HepG2 (cell line): ENCODE measurements around the gene RTKN2. TPM values are rescaled to one million over a fixed set of nuclear protein-coding genes. Genes with fewer than 3 reads are reported as not detected.

ENCODE experiments used
- ATAC-seq: fragments of 200-7000 bp; cut with Tn5 transposase; 3 replicates; pipeline ENCODE4 v1.9.1; 2020; ENCODE audit warnings: mild to moderate bottlenecking, moderate library complexity
- BruUV-seq: library from RNA; stranded (reverse); fragments of 400-500 nt; replicated peaks from 2 replicates; lab custom pipeline; 2021; lab: Mats Ljungman, UMichigan
- CTCF ChIA-PET: fragments of 300-600 bp; formaldehyde crosslinking; extraction: SDS; loops from one replicate; lab custom pipeline; 2021; ENCODE audit warnings: low total read pairs, inconsistent platforms, low intra/inter-chr PET ratio; lab: Yijun Ruan, JAX
- POLR2A ChIA-PET: fragments of 350-600 bp; sonication (Branson Sonifier 250); formaldehyde crosslinking; loops from one replicate; lab custom pipeline; 2020; ENCODE audit warnings: antibody characterized with exemption, inconsistent platforms; lab: Yijun Ruan, JAX
- DNase-seq: peaks from one replicate; pipeline ENCODE4 v3.0.0-alpha.2; 2015; ENCODE audit warnings: low spot score
- FAIRE-seq: peaks from 3 replicates; lab custom pipeline; 2011; peaks lifted over from hg19 to GRCh38; lab: Jason Lieb, UNC
- H2AFZ ChIP-seq: one replicate; pipeline ENCODE4 v1.6.1; 2011; ENCODE audit warnings: low read length, inconsistent platforms
- H3K27ac ChIP-seq: fragments of 300-600 bp; 3 replicates; pipeline ENCODE4 v1.8.0; 2011; ENCODE audit warnings: mixed run types, mild to moderate bottlenecking, mixed read lengths, low read length, inconsistent platforms; ENCODE audit not compliant: insufficient read depth; ENCODE audit errors: extremely low read length
- H3K27me3 ChIP-seq, 2 experiments: fragments of 200-600 bp in 1 of 2; 2 replicates in 1 of 2; 3 replicates in 1 of 2; pipeline versions ENCODE4 v1.6.0 to v1.8.0; 2011; ENCODE audit warnings: low read length in 2 of 2, mild to moderate bottlenecking in 2 of 2, moderate library complexity in 2 of 2, inconsistent platforms in 1 of 2; ENCODE audit not compliant: insufficient read depth in 2 of 2, control insufficient read depth in 1 of 2
- H3K36me3 ChIP-seq, 2 experiments: fragments of 200-600 bp in 1 of 2; replicated peaks in 1 of 2; 2 replicates in 1 of 2; 3 replicates in 1 of 2; pipeline versions ENCODE4 v1.5.1 to v1.8.0; 2011; ENCODE audit warnings: low read length in 2 of 2, inconsistent platforms in 1 of 2; ENCODE audit not compliant: insufficient read depth in 2 of 2, control insufficient read depth in 1 of 2
- H3K4me1 ChIP-seq: 2 replicates; pipeline ENCODE4 v1.5.1; 2012; ENCODE audit warnings: low read length, inconsistent platforms; ENCODE audit not compliant: insufficient read depth
- H3K4me2 ChIP-seq: 2 replicates; pipeline ENCODE4 v1.6.0; 2011; ENCODE audit warnings: low read depth, low read length, inconsistent platforms
- H3K4me3 ChIP-seq, 3 experiments: fragments of 200-600 bp in 1 of 3; sonication (generic), shearing (Covaris generic) in 1 of 3; replicated peaks in 1 of 3; 2 replicates each; pipeline ENCODE4 v1.5.1; 2011 to 2016; ENCODE audit warnings: low read length in 3 of 3, inconsistent platforms in 2 of 3, low read depth in 2 of 3, mild to moderate bottlenecking in 2 of 3, control low read depth in 1 of 3, mixed read lengths in 1 of 3; ENCODE audit not compliant: insufficient read depth in 1 of 3
- H3K79me2 ChIP-seq: one replicate; pipeline ENCODE4 v1.6.1; 2011; ENCODE audit warnings: low read length, inconsistent platforms; ENCODE audit not compliant: insufficient read depth
- H3K9ac ChIP-seq: 2 replicates; pipeline ENCODE4 v1.6.0; 2011; ENCODE audit warnings: mild to moderate bottlenecking, low read depth, low read length, inconsistent platforms; ENCODE audit not compliant: insufficient read depth
- H3K9me3 ChIP-seq: 2 replicates; pipeline ENCODE4 v1.5.1; 2012; ENCODE audit warnings: mild to moderate bottlenecking, low read length
- H4K20me1 ChIP-seq: 2 replicates; pipeline ENCODE4 v1.6.0; 2011; ENCODE audit warnings: inconsistent platforms, mild to moderate bottlenecking, low read length, moderate library complexity; ENCODE audit not compliant: insufficient read depth
- EHMT2 ChIP-seq: fragments of 200-600 bp; sonication (generic); IDR thresholded peaks from 2 replicates; pipeline ENCODE4 v1.7.0; 2017; ENCODE audit warnings: antibody characterized with exemption, low read depth, low read length, borderline replicate concordance
- MIER2 ChIP-seq: IDR thresholded peaks from 2 replicates; pipeline ENCODE4 v1.6.1; 2016; ENCODE audit warnings: missing biosample characterization, missing genetic modification reagents
- NFATC3 ChIP-seq: sonication (generic); formaldehyde crosslinking; IDR thresholded peaks from 2 replicates; pipeline ENCODE4 v1.5.1; 2020; ENCODE audit warnings: mild to moderate bottlenecking, missing genetic modification reagents
- NFKB2 ChIP-seq: sonication (generic); formaldehyde crosslinking; IDR thresholded peaks from 2 replicates; pipeline ENCODE4 v1.4.0; 2020; ENCODE audit warnings: missing genetic modification reagents, borderline replicate concordance
- TCF12 ChIP-seq, 2 experiments: fragments of 450-650 bp in 1 of 2; sonication (generic) in 1 of 2; formaldehyde crosslinking in 1 of 2; IDR thresholded peaks; 2 replicates each; pipeline versions ENCODE4 v1.6.1 to v1.8.0; 2017 to 2022; ENCODE audit warnings: antibody characterized with exemption in 1 of 2, mild to moderate bottlenecking in 1 of 2, missing genetic modification reagents in 1 of 2, moderate library complexity in 1 of 2
- ZNF652 ChIP-seq: IDR thresholded peaks from 2 replicates; pipeline ENCODE4 v1.6.1; 2016; ENCODE audit warnings: low read depth, borderline replicate concordance
- ZNF703 ChIP-seq: sonication (generic); formaldehyde crosslinking; IDR thresholded peaks from 2 replicates; pipeline ENCODE4 v1.5.1; 2020; ENCODE audit warnings: missing genetic modification reagents, mild to moderate bottlenecking, moderate library complexity, borderline replicate concordance
- ZNF780A ChIP-seq: sonication (generic); formaldehyde crosslinking; IDR thresholded peaks from 2 replicates; pipeline ENCODE4 v1.8.0; 2022; ENCODE audit warnings: mild to moderate bottlenecking, missing genetic modification reagents, moderate library complexity
- WGBS: methylation state at CpG from one replicate; pipeline ENCODE4 v1.1.6; 2017; ENCODE audit warnings: low lambda C conversion rate; 5-methylcytosine and 5-hydroxymethylcytosine counted together
- in situ Hi-C: cut with HindIII; loops from 2 replicates; pipeline ENCODE4 v1.10.0; 2017; ENCODE audit warnings: low pct_unique_long_range_greater_than_20kb; ENCODE audit not compliant: extremely low pct_ligation_motif_present
- intact Hi-C: fragments of 100-400 bp; cut with micrococcal nuclease; formaldehyde crosslinking; loops from one replicate; pipeline ENCODE4 v1.10.0; 2022; ENCODE audit not compliant: unreplicated experiment
- polyA plus RNA-seq, 8 experiments: library from polyadenylated mRNA; depleted of rRNA in 3 of 8; stranded (reverse) in 7 of 8; unstranded in 1 of 8; fragments of >200 nt; fragmentation: Illumina TruSeq in 4 of 8; extraction: Trizol in 4 of 8; gene quantifications; 2 replicates each; pipeline versions ENCODE4 v1.2.1 to v1.2.3, GENCODE V29; 2011 to 2016; ENCODE audit warnings: low read depth in 4 of 8, missing spikeins in 1 of 8, mixed read lengths in 1 of 8; ENCODE audit not compliant: insufficient read depth in 1 of 8
- total RNA-seq, 5 experiments: library from RNA; depleted of rRNA; stranded (reverse); fragments of >200 nt; fragmentation: Illumina TruSeq; extraction: Trizol; gene quantifications; 2 replicates each; pipeline ENCODE4 v1.2.3, GENCODE V29; 2016; ENCODE audit warnings: low read depth in 1 of 5
- TF ChIP-seq, protein P1 (sequence below): sonication (generic); formaldehyde crosslinking; IDR thresholded peaks from 2 replicates; pipeline ENCODE4 v1.9.0; 2021; ENCODE audit warnings: mild to moderate bottlenecking, missing genetic modification reagents
- TF ChIP-seq, protein P2 (sequence below): sonication (generic); formaldehyde crosslinking; IDR thresholded peaks from 2 replicates; pipeline ENCODE4 v1.4.0; 2020; ENCODE audit warnings: missing genetic modification reagents
- TF ChIP-seq, protein P3 (sequence below): sonication (generic); formaldehyde crosslinking; IDR thresholded peaks from 2 replicates; pipeline ENCODE4 v1.5.0; 2020; ENCODE audit warnings: mild to moderate bottlenecking, missing genetic modification reagents
- TF ChIP-seq, protein P4 (sequence below): sonication (generic); formaldehyde crosslinking; IDR thresholded peaks from 2 replicates; pipeline ENCODE4 v1.4.0; 2020; ENCODE audit warnings: missing genetic modification reagents, borderline replicate concordance

The RTKN2 gene
- total and polyA plus RNA-seq, 2 of the 13 experiments (the other 11 are each of a cell fraction or from before 2014, with no cell fraction given) = 2.2 to 7.0 TPM

DNA sequence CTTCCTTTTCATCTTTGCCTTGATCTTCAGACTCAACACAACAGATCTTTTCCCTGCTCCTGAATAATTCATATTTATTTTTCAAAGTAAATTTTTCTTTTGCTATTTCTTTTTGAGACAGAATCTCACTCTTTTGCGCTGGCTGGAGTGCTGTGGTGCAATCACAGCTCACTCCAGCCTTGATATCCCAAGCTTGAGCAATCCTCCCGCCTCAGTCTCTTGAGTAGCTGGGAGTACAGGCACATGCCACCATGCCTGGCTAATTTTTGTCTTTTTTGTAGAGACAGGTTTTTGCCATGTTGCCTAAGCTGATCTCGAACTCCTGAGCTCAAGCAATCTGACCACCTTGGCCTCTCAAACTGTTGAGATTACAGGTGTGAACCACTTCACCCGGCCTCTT, 9.2 kb downstream of the RTKN2 start (continued):
- no peak for TF ChIP-seq NFATC3 (CRISPR knock-in tag)
- TF ChIP-seq EHMT2 = no peak
- no peak for TF ChIP-seq ZNF652 (CRISPR knock-in tag)
- TF ChIP-seq ZNF780A (CRISPR knock-in tag) = no peak
- TF ChIP-seq, all 625 proteins: peak for 0

DNA sequence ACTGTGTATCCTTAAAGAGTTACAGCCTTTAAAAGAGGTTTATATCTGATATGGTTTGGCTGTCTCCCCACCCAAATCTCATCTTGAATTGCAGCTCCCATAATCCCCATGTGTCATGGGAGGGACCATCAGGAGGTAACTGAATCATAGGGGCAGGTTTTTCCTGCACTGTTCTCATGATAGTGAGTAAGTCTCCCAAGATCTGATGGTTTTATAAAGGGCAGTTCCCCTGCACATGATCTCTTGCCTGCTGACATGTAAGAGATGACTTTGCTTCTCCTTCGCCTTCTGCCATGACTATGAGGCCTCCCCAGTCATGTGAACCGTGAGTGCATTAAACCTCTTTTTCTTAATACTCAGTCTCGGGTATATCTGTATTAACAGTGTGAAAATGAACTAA, 9.7 kb downstream of the RTKN2 start:
- intact Hi-C loops = no loop called here
- in situ Hi-C loops = loop anchor here (10.0 to 25.0 kb wide), 2 partner anchors 354 to 553 kb away; partner anchors contain the start of genes ADO, ARID5B and EGR2
- Histone ChIP-seq H3K27me3 (no peaks in the 10 kb centered on the region), H3K4me2 (no peak overlapping the region), H3K9me3 (no peaks in the 10 kb centered on the region), H3K4me1 (peaks cover 1% of the 10 kb centered on the region), H4K20me1 (no peaks in the 10 kb centered on the region), H3K79me2 (peaks cover 6% of the 10 kb centered on the region), H3K27ac (no peak overlapping the region), H3K4me3 (no peak overlapping the region), H3K36me3 (peaks cover 0 to 2% of the 10 kb centered on the region in 2 experiments; a peak in 3 of 5 replicates), H3K9ac (no peak overlapping the region), H2AFZ (no peak overlapping the region)
- ChIA-PET CTCF (no interaction called here), POLR2A (interaction anchor here (1.5 kb wide), 1 partner anchor 10 kb away, joined by 3 read pairs; the partner anchor contains the start of gene RTKN2)
- FAIRE-seq (no peak), ATAC-seq (no peak), DNase-seq (no peak)
- BruUV-seq = no TSS peak
- WGBS = 98% methylated on average over 3 of the region's 3 CpGs
- no peak for TF ChIP-seq TCF12 (IDR thresholded peaks at IDR 0.05)
- TF ChIP-seq TCF12 (CRISPR knock-in tag; IDR thresholded peaks at IDR 0.05) = no peak
- TF ChIP-seq NFKB2 (CRISPR knock-in tag) = no peak
- TF ChIP-seq MIER2 = no peak
- TF ChIP-seq ZNF703 = no peak
- TF ChIP-seq, protein P1, sequence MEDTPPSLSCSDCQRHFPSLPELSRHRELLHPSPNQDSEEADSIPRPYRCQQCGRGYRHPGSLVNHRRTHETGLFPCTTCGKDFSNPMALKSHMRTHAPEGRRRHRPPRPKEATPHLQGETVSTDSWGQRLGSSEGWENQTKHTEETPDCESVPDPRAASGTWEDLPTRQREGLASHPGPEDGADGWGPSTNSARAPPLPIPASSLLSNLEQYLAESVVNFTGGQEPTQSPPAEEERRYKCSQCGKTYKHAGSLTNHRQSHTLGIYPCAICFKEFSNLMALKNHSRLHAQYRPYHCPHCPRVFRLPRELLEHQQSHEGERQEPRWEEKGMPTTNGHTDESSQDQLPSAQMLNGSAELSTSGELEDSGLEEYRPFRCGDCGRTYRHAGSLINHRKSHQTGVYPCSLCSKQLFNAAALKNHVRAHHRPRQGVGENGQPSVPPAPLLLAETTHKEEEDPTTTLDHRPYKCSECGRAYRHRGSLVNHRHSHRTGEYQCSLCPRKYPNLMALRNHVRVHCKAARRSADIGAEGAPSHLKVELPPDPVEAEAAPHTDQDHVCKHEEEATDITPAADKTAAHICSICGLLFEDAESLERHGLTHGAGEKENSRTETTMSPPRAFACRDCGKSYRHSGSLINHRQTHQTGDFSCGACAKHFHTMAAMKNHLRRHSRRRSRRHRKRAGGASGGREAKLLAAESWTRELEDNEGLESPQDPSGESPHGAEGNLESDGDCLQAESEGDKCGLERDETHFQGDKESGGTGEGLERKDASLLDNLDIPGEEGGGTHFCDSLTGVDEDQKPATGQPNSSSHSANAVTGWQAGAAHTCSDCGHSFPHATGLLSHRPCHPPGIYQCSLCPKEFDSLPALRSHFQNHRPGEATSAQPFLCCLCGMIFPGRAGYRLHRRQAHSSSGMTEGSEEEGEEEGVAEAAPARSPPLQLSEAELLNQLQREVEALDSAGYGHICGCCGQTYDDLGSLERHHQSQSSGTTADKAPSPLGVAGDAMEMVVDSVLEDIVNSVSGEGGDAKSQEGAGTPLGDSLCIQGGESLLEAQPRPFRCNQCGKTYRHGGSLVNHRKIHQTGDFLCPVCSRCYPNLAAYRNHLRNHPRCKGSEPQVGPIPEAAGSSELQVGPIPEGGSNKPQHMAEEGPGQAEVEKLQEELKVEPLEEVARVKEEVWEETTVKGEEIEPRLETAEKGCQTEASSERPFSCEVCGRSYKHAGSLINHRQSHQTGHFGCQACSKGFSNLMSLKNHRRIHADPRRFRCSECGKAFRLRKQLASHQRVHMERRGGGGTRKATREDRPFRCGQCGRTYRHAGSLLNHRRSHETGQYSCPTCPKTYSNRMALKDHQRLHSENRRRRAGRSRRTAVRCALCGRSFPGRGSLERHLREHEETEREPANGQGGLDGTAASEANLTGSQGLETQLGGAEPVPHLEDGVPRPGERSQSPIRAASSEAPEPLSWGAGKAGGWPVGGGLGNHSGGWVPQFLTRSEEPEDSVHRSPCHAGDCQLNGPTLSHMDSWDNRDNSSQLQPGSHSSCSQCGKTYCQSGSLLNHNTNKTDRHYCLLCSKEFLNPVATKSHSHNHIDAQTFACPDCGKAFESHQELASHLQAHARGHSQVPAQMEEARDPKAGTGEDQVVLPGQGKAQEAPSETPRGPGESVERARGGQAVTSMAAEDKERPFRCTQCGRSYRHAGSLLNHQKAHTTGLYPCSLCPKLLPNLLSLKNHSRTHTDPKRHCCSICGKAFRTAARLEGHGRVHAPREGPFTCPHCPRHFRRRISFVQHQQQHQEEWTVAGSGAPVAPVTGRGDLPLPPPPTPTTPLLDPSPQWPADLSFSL (CRISPR knock-in tag) = no peak
- TF ChIP-seq, protein P2, sequence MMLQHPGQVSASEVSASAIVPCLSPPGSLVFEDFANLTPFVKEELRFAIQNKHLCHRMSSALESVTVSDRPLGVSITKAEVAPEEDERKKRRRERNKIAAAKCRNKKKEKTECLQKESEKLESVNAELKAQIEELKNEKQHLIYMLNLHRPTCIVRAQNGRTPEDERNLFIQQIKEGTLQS (CRISPR knock-in tag) = no peak
- TF ChIP-seq, protein P3, sequence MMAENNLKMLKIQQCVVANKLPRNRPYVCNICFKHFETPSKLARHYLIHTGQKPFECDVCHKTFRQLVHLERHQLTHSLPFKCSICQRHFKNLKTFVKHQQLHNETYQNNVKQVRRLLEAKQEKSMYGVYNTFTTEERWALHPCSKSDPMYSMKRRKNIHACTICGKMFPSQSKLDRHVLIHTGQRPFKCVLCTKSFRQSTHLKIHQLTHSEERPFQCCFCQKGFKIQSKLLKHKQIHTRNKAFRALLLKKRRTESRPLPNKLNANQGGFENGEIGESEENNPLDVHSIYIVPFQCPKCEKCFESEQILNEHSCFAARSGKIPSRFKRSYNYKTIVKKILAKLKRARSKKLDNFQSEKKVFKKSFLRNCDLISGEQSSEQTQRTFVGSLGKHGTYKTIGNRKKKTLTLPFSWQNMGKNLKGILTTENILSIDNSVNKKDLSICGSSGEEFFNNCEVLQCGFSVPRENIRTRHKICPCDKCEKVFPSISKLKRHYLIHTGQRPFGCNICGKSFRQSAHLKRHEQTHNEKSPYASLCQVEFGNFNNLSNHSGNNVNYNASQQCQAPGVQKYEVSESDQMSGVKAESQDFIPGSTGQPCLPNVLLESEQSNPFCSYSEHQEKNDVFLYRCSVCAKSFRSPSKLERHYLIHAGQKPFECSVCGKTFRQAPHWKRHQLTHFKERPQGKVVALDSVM = no peak
- TF ChIP-seq, protein P4, sequence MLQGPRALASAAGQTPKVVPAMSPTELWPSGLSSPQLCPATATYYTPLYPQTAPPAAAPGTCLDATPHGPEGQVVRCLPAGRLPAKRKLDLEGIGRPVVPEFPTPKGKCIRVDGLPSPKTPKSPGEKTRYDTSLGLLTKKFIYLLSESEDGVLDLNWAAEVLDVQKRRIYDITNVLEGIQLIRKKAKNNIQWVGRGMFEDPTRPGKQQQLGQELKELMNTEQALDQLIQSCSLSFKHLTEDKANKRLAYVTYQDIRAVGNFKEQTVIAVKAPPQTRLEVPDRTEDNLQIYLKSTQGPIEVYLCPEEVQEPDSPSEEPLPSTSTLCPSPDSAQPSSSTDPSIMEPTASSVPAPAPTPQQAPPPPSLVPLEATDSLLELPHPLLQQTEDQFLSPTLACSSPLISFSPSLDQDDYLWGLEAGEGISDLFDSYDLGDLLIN = no peak
